Measurements from ENCODE around the gene GPR55. TPM values are rescaled to one million over a fixed set of nuclear protein-coding genes. Genes with fewer than 3 reads are reported as not detected.

Gene GPR55
- total and polyA plus RNA-seq, 10 of the 15 experiments (the other 5 are each of a cell fraction or from before 2014, with no cell fraction given), result 2.1 to 30.1 (median 16.2) TPM

GRCh38 chr2:230885463-230886130, 39.4 kb downstream of the GPR55 start:
- no peak overlapping the region for H3K27ac ChIP-seq (ENCODE audit: control insufficient read depth, insufficient read depth)
- peaks cover 1% of the 10 kb centered on the region; the same call in 1 of the 3 replicates for H3K9me3 ChIP-seq (replicated peaks; ENCODE audit: control insufficient read depth, insufficient read depth, low read length)
- H3K79me2 ChIP-seq (ENCODE audit: control insufficient read depth, insufficient read depth, low read length), result no peaks in the 10 kb centered on the region
- H3K36me3 ChIP-seq (ENCODE audit: control insufficient read depth in 2 of 2, insufficient read depth in 2 of 2, low read length in 1 of 2), result no peaks in the 10 kb centered on the region
- no peaks in the 10 kb centered on the region for H3K27me3 ChIP-seq (replicated peaks in 1 of 2; ENCODE audit: control insufficient read depth in 2 of 2, insufficient read depth in 2 of 2, low read length in 1 of 2)
- TF ChIP-seq GATAD2B (conservative IDR thresholded peaks at IDR 0.05; ENCODE audit: low read depth), result no peak
- peak; percentile 82 for TF ChIP-seq BMI1 (IDR thresholded peaks at IDR 0.05; ENCODE audit: borderline replicate concordance)
- ChIA-PET POLR2A (no interaction called here), CTCF (interaction anchor here (1.0 to 1.7 kb wide), 5 partner anchors 12 to 100 kb away, joined by 3 to 4 read pairs (median 3); partner anchors contain the start of gene ITM2C), SMC1A (ENCODE audit: uncharacterized antibody, unreplicated experiment) (interaction anchor here (0.5 to 1.2 kb wide), 2 partner anchors 45 to 100 kb away, joined by 3 to 5 read pairs; no protein-coding TSS in a partner anchor), RAD21 (ENCODE audit: unreplicated experiment) (interaction anchor here (0.9 to 1.1 kb wide), 2 partner anchors 24 to 102 kb away, joined by 3 read pairs; no protein-coding TSS in a partner anchor)
- H3K4me3 ChIP-seq, result no peak overlapping the region
- H4K20me1 ChIP-seq (ENCODE audit: control insufficient read depth, insufficient read depth), result no peaks in the 10 kb centered on the region
- FAIRE-seq (peak; percentile 87), DNase-seq (ENCODE audit: low read depth, low spot score) (no peak), ATAC-seq (peak; percentile 79)
- H3K4me1 ChIP-seq (ENCODE audit: control insufficient read depth, insufficient read depth, low read length), result peaks cover 7% of the 10 kb centered on the region
- 62% methylated on average over 11 of the region's 11 CpGs for WGBS (ENCODE audit: insufficient coverage, insufficient replicate concordance, low lambda C conversion rate, missing lambda C conversion rate)
- no peak overlapping the region for H3K9ac ChIP-seq (ENCODE audit: control insufficient read depth, insufficient read depth, low read length)
- intact Hi-C loops (cut with micrococcal nuclease; ENCODE audit: unreplicated experiment) (no loop called here), in situ Hi-C loops (cut with MboI) (no loop called here)
- BruUV-seq (replicated peaks), result no TSS peak
- H3K4me2 ChIP-seq (ENCODE audit: control insufficient read depth, insufficient read depth), result no peak overlapping the region
- no peak overlapping the region for H2AFZ ChIP-seq (ENCODE audit: control insufficient read depth, low read depth, low read length)

GRCh38 chr2:230881840-230882239, 43.2 kb downstream of the GPR55 start:
- ChIA-PET SMC1A (ENCODE audit: uncharacterized antibody, unreplicated experiment) (interaction anchor here (0.8 to 1.7 kb wide), 2 partner anchors 9 to 29 kb away, joined by 3 to 5 read pairs; no protein-coding TSS in a partner anchor), RAD21 (ENCODE audit: unreplicated experiment) (no interaction called here), POLR2A (interaction anchor here (1.2 kb wide), 1 partner anchor 45 kb away, joined by 3 read pairs; no protein-coding TSS in a partner anchor), CTCF (interaction anchor here (0.9 to 1.3 kb wide), 5 partner anchors 34 to 167 kb away, joined by 3 to 5 read pairs (median 3); no protein-coding TSS in a partner anchor)
- no peak overlapping the region for H3K9ac ChIP-seq (ENCODE audit: control insufficient read depth, insufficient read depth, low read length)
- BruUV-seq (replicated peaks), result no TSS peak
- H3K27ac ChIP-seq (ENCODE audit: control insufficient read depth, insufficient read depth), result no peak overlapping the region
- H3K4me1 ChIP-seq (ENCODE audit: control insufficient read depth, insufficient read depth, low read length), result peaks cover 20% of the 10 kb centered on the region
- ATAC-seq (no peak), FAIRE-seq (no peak), DNase-seq (ENCODE audit: low read depth, low spot score) (no peak)
- no peaks in the 10 kb centered on the region for H3K27me3 ChIP-seq (replicated peaks in 1 of 2; ENCODE audit: control insufficient read depth in 2 of 2, insufficient read depth in 2 of 2, low read length in 1 of 2)
- 78% methylated on average over 7 of the region's 7 CpGs for WGBS (ENCODE audit: insufficient coverage, insufficient replicate concordance, low lambda C conversion rate, missing lambda C conversion rate)
- H3K4me3 ChIP-seq, result no peak overlapping the region
- H3K9me3 ChIP-seq (replicated peaks; ENCODE audit: control insufficient read depth, insufficient read depth, low read length), result no peaks in the 10 kb centered on the region
- in situ Hi-C loops (cut with MboI) (no loop called here), intact Hi-C loops (cut with micrococcal nuclease; ENCODE audit: unreplicated experiment) (no loop called here)
- no peaks in the 10 kb centered on the region for H3K79me2 ChIP-seq (ENCODE audit: control insufficient read depth, insufficient read depth, low read length)
- peaks cover 2 to 9% of the 10 kb centered on the region in 2 experiments; a peak in 3 of 4 replicates for H3K36me3 ChIP-seq (ENCODE audit: control insufficient read depth in 2 of 2, insufficient read depth in 2 of 2, low read length in 1 of 2)
- no peak overlapping the region for H2AFZ ChIP-seq (ENCODE audit: control insufficient read depth, low read depth, low read length)
- no peaks in the 10 kb centered on the region for H4K20me1 ChIP-seq (ENCODE audit: control insufficient read depth, insufficient read depth)
- H3K4me2 ChIP-seq (ENCODE audit: control insufficient read depth, insufficient read depth), result no peak overlapping the region
- TF ChIP-seq MEF2A (IDR thresholded peaks at IDR 0.05; ENCODE audit: insufficient read depth, low read depth, low read length) (no peak), SUPT20H (IDR thresholded peaks at IDR 0.05; ENCODE audit: borderline replicate concordance, control insufficient read depth, low read depth, low read length) (no peak), RAD21 (IDR thresholded peaks at IDR 0.05; ENCODE audit: insufficient read depth, low read depth, low read length) (no peak), NRF1 (conservative IDR thresholded peaks at IDR 0.05; ENCODE audit: low read depth, low read length) (no peak), YY1 (IDR thresholded peaks at IDR 0.05; ENCODE audit: low read depth, low read length) (no peak), CEBPZ (IDR thresholded peaks at IDR 0.05; ENCODE audit: low read depth, low read length) (no peak), TCF12 (IDR thresholded peaks at IDR 0.05; ENCODE audit: low read depth, low read length) (no peak), DPF2 (IDR thresholded peaks at IDR 0.05) (no peak), ZNF384 (IDR thresholded peaks at IDR 0.05; ENCODE audit: borderline replicate concordance, low read depth, low read length) (no peak), MYC (IDR thresholded peaks at IDR 0.05; ENCODE audit: insufficient read depth, insufficient read length, insufficient replicate concordance, low read length, severe bottlenecking) (no peak), YBX1 (IDR thresholded peaks at IDR 0.05) (no peak)
